SKM-1 (cell line): ENCODE data around the gene ERRFI1.
"Not testable (repeated sequence)": the region's sequence is repeated elsewhere in the genome, so short reads cannot be mapped to it uniquely, and the experiment has no call there.

Experiments
- DNase-seq: peaks from one replicate; lab custom pipeline; 2025; ENCODE audit not compliant: unreplicated experiment; lab: John Stamatoyannopoulos, UW

ERRFI1 gene

GRCh38 chr1:7975212-7975865 is 50.8 kb downstream of the ERRFI1 start:
- DNase-seq: peak; percentile 59

- DNase-seq: no peak
Observed at GRCh38 chr1:7973086-7973485, 53.0 kb downstream of the ERRFI1 start.

GRCh38 chr1:7972285-7972684 is 53.8 kb downstream of the ERRFI1 start:
- no peak for DNase-seq

GRCh38 chr1:7971024-7971423 is 55.1 kb downstream of the ERRFI1 start:
- DNase-seq: no peak

GRCh38 chr1:7970246-7970645 is 55.9 kb downstream of the ERRFI1 start:
- DNase-seq: no peak

- DNase-seq: no peak
Observed at GRCh38 chr1:7967651-7968050, 58.5 kb downstream of the ERRFI1 start.

GRCh38 chr1:7967196-7967595 is 58.9 kb downstream of the ERRFI1 start:
- no peak for DNase-seq

- DNase-seq: no peak
Observed at GRCh38 chr1:7964476-7964875, 61.6 kb downstream of the ERRFI1 start.

GRCh38 chr1:7963841-7964240 is 62.3 kb downstream of the ERRFI1 start:
- DNase-seq: not testable (repeated sequence)

- DNase-seq: not testable (repeated sequence)
Observed at GRCh38 chr1:7963378-7963730, 62.8 kb downstream of the ERRFI1 start.

- no peak for DNase-seq
Observed at GRCh38 chr1:7962636-7963377, 63.3 kb downstream of the ERRFI1 start.

- no peak for DNase-seq
Observed at GRCh38 chr1:7962014-7962335, 64.1 kb downstream of the ERRFI1 start.
